Endothelial cell of umbilical vein (primary cell): ENCODE measurements around the gene RPL36AL.
A peak's percentile ranks its signal among the peaks of the same experiment; 100 is the strongest.

Experiments used
- MYC ChIP-seq: IDR thresholded peaks from one replicate; pipeline ENCODE4 v1.6.1; 2011; ENCODE audit warnings: mild to moderate bottlenecking, low read depth, low read length
- POLR2A ChIP-seq: IDR thresholded peaks from 2 replicates; pipeline ENCODE4 v1.6.1; 2012; ENCODE audit warnings: low read depth, mild to moderate bottlenecking, control low read depth, low read length
- POLR2AphosphoS5 ChIP-seq: IDR thresholded peaks from 2 replicates; pipeline ENCODE4 v1.6.1; 2012; ENCODE audit warnings: low read depth, mild to moderate bottlenecking, control low read depth, low read length, moderate library complexity; ENCODE audit not compliant: insufficient read depth
- TF ChIP-seq, protein P1 (sequence below), 2 donors: IDR thresholded peaks; 1 replicate in 1 of 2; 2 replicates in 1 of 2; pipeline ENCODE4 v1.5.1; 2011; ENCODE audit warnings: low read length in 2 of 2, mild to moderate bottlenecking in 2 of 2, moderate library complexity in 2 of 2, control low read depth in 1 of 2, inconsistent platforms in 1 of 2, low read depth in 1 of 2; ENCODE audit not compliant: insufficient read depth in 1 of 2; ENCODE audit errors: extremely low read depth in 1 of 2

DNA sequence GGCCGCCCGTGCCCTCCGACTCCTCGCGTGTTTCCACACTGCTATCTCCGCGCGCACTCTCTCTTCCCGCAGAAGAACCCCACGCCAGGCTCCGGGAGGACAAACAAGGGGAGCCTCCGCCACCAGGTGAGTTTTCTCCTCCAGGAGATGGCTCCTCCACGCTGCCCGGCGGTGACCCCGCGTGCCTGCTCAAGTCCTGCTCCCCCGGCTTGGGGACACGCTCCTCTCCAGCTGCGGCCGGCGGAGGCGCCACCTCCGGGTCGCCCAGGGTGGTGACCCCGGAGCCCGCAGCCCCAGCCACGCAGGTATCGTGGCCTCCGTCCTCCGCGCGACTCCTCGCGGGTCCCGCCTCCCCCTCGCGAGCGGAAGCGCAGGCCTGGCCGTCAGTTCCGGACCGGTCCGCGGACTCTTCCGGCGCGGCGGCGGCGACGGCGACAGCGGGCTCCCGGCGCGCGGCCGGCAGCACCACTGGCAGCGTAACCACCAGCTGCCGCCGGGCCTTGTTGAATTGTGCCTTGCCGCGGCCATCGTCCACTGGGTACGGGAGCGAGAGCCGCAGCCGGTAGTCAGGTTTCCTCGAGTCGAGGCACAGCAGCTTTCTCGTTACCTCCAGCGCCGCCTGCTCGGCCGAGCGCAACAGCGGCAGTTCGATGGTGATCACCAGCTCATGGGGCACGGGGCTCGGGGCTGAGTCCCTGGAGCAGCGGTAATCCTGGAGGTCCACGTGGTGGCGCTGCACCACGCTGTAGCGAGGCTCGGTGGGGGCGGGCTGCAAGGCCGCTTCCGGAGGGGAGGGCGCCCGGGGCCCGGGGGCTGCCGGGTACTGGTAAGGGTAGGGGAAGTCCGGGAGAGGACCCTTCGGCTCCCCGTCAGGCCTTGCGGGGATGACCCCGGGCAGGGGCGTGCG lies 13.5 kb upstream of the RPL36AL start:
- TF ChIP-seq, protein P1, sequence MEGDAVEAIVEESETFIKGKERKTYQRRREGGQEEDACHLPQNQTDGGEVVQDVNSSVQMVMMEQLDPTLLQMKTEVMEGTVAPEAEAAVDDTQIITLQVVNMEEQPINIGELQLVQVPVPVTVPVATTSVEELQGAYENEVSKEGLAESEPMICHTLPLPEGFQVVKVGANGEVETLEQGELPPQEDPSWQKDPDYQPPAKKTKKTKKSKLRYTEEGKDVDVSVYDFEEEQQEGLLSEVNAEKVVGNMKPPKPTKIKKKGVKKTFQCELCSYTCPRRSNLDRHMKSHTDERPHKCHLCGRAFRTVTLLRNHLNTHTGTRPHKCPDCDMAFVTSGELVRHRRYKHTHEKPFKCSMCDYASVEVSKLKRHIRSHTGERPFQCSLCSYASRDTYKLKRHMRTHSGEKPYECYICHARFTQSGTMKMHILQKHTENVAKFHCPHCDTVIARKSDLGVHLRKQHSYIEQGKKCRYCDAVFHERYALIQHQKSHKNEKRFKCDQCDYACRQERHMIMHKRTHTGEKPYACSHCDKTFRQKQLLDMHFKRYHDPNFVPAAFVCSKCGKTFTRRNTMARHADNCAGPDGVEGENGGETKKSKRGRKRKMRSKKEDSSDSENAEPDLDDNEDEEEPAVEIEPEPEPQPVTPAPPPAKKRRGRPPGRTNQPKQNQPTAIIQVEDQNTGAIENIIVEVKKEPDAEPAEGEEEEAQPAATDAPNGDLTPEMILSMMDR (IDR thresholded peaks at IDR 0.05; ENCODE audit: extremely low read depth in 1 of 2, insufficient read depth in 1 of 2, low read depth in 1 of 2, low read length in 2 of 2) = peak; percentile 81 to 91
- TF ChIP-seq POLR2A = peak; percentile 55
- TF ChIP-seq POLR2AphosphoS5 = peak; percentile 83
- peak; percentile 52 for TF ChIP-seq MYC
